Lower leg skin (tissue), 4 donors: ENCODE results near the gene DOLK. TPM values are rescaled to one million over a fixed set of nuclear protein-coding genes. Genes with fewer than 3 reads are reported as not detected.

Experiments
- DNase-seq, 2 donors: peaks; one replicate each; pipeline ENCODE4 v3.0.0-alpha.2; 2019; ENCODE audit warnings: low spot score in 2 of 2
- H3K4me3 ChIP-seq: fragments of 200-600 bp; sonication (generic); 2 replicates; pipeline ENCODE4 v1.5.1; 2017; ENCODE audit warnings: mild to moderate bottlenecking, low read depth; ENCODE audit not compliant: poor library complexity, severe bottlenecking
- POLR2A ChIP-seq, 2 donors: fragments of 450-650 bp; IDR thresholded peaks; one replicate each; pipeline ENCODE4 v1.6.1; 2016 to 2017; ENCODE audit warnings: antibody characterized with exemption in 2 of 2, mild to moderate bottlenecking in 1 of 2, moderate library complexity in 1 of 2
- WGBS, 2 donors: methylation state at CpG; one replicate each; pipeline ENCODE4 v1.1.5; 2018; 5-methylcytosine and 5-hydroxymethylcytosine counted together
- intact Hi-C: fragments of 100-400 bp; cut with DNase I; formaldehyde crosslinking; loops from one replicate; pipeline ENCODE4 v1.15.0; 2023; ENCODE audit warnings: low total_unique reads
- total RNA-seq, 4 donors: library from RNA; depleted of rRNA; stranded (reverse); fragments of >200 nt; gene quantifications; one replicate each; pipeline ENCODE4 v1.1.0, GENCODE V29; 2016
- TF ChIP-seq, protein P1 (sequence below), 3 donors: fragments of 450-650 bp; IDR thresholded peaks; one replicate each; pipeline ENCODE4 v1.5.1; 2016; ENCODE audit warnings: antibody characterized with exemption in 3 of 3, mild to moderate bottlenecking in 3 of 3, moderate library complexity in 2 of 3

DOLK gene
- total RNA-seq, 4 donors from 2014 or later = 9.8 to 16.4 (median 11.9) TPM

DNA sequence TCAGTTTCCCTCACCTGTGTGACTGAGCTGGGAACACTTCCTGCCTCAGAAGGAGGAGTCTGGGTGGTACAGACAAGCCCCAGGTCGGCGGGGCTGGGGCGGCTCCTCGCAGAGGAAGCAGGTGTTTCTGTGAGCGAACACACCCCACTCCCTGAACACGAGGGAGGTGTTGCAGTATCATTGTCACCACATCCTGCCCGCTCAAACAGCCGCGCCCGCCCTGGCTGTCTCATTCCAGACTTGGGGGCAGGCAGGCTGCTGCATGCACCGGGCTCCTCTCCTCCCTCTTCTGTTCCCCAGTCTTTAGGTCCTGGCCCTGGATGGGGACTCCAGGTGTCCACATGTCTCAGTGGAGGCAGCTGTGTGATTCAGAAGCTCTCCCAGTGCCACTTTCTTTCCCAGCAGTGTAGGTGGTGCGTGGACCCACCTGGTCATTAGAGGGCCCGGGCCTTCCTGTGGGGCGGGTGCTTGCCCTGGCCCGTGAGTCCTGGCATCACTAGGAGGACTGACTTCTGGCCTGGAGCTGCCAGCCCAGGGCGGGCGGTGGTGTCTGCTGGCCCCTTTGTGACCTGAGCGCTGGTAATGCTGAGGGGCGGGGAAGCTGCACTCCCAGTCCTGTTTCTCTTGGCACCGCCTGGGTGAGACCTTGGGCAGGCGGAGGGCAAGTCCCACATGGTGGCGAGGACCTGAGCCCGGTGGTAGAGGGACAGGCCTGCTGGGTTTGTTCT, 44.9 kb downstream of the DOLK start:
- DNase-seq = peak; percentile 81 to 94

DNA sequence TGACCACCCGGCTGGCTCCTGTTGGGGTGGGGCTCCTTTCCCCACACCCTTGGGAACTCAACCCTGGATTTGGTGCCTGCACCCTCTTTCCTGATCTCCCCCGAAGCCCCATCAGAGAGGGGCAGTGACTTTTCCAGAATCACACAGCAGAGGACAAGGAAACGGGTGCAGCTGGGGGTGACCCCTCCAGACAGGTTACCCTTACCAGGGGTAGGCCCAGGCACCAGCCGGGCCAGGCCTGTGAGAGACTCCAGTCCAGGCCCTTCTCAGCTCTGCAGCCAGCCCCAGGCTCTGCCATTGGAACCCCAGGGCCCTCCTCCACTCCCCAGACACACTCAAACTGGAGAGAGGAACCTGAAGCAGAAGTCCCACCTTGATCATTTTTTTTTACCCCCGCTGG, 45.6 kb downstream of the DOLK start:
- TF ChIP-seq, protein P1, sequence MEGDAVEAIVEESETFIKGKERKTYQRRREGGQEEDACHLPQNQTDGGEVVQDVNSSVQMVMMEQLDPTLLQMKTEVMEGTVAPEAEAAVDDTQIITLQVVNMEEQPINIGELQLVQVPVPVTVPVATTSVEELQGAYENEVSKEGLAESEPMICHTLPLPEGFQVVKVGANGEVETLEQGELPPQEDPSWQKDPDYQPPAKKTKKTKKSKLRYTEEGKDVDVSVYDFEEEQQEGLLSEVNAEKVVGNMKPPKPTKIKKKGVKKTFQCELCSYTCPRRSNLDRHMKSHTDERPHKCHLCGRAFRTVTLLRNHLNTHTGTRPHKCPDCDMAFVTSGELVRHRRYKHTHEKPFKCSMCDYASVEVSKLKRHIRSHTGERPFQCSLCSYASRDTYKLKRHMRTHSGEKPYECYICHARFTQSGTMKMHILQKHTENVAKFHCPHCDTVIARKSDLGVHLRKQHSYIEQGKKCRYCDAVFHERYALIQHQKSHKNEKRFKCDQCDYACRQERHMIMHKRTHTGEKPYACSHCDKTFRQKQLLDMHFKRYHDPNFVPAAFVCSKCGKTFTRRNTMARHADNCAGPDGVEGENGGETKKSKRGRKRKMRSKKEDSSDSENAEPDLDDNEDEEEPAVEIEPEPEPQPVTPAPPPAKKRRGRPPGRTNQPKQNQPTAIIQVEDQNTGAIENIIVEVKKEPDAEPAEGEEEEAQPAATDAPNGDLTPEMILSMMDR (IDR thresholded peaks at IDR 0.05) = no peak
- TF ChIP-seq POLR2A (IDR thresholded peaks at IDR 0.05) = no peak
- intact Hi-C loops = no loop called here
- no peak overlapping the region for H3K4me3 ChIP-seq
- DNase-seq = no peak
- 55 to 56% methylated on average over 4 of the region's 5 CpGs for WGBS, 2 donors

More for the DNA sequence above, 44.9 kb downstream of the DOLK start:
- intact Hi-C loops = no loop called here
- TF ChIP-seq, protein P1 (IDR thresholded peaks at IDR 0.05) = no peak
- TF ChIP-seq POLR2A (IDR thresholded peaks at IDR 0.05) = no peak
- WGBS, 2 donors = 40 to 59% methylated on average over 20 to 21 of the region's 23 CpGs
- no peak overlapping the region for H3K4me3 ChIP-seq

DNA sequence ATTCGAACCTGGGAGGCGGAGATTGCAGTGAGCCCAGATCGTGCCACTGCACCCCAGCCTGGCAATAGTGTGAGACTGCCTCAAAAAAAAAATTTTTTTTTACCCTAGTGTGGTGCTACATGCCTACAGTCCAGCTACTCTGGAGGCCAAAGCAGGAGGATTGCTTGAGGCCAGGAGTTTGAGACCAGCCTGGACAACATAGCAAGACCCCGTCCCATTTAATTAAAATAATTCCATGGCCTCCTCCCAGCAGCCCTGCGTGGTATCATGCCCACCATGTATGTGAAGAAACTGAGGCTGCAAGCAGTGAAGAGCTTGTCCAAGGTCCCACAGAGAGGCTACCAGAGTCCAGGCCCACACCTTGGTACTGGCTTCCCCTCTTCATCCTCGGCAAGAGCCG, 46.0 kb downstream of the DOLK start:
- WGBS, 2 donors = 75 to 77% methylated on average over 7 of the region's 7 CpGs
- intact Hi-C loops = no loop called here
- TF ChIP-seq, protein P1 (IDR thresholded peaks at IDR 0.05) = no peak
- no peak for TF ChIP-seq POLR2A (IDR thresholded peaks at IDR 0.05)

DNA sequence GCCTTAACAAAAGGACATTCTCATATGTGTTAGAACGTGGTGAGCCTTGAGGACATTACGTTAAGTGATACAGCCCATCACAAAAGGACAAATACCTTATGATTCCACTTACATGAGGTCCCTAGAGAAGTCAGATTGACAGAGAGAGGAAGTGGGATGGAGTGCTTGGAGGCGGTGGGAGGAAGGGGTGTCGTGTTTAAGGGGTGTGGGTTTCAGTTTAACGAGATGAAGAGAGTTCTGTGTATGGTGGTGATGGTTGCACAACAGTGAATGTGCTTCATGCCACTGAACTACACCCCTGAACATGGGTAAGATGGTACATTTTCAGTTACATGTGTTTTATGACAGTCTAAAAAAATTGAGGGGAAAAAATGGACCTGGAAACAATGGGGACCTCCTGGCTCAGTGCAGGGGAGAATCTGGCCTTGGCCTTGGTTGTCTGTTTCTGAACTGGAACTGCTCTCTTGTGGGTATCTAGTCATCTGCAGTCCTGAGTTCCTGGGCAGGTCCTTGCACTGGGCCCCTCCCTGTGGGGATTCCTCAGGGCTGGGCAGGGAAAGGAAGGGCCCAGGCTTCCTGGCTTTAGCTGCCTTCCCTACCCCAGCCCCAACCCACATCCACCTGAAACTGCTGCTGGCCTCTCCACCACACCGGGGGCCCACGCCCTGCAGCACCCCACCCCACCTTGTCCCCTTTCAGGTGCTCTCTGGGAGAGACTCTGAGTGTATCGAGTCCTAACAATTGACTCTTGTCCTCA, 47.7 kb downstream of the DOLK start:
- TF ChIP-seq, protein P1 (IDR thresholded peaks at IDR 0.05) = no peak
- no peak for TF ChIP-seq POLR2A (IDR thresholded peaks at IDR 0.05)
- no peak for DNase-seq
- intact Hi-C loops = no loop called here
- no peak overlapping the region for H3K4me3 ChIP-seq
- WGBS, 2 donors = 30 to 53% methylated on average over 8 of the region's 8 CpGs

More for the DNA sequence above, 46.0 kb downstream of the DOLK start:
- DNase-seq = no peak
- H3K4me3 ChIP-seq = no peak overlapping the region

DNA sequence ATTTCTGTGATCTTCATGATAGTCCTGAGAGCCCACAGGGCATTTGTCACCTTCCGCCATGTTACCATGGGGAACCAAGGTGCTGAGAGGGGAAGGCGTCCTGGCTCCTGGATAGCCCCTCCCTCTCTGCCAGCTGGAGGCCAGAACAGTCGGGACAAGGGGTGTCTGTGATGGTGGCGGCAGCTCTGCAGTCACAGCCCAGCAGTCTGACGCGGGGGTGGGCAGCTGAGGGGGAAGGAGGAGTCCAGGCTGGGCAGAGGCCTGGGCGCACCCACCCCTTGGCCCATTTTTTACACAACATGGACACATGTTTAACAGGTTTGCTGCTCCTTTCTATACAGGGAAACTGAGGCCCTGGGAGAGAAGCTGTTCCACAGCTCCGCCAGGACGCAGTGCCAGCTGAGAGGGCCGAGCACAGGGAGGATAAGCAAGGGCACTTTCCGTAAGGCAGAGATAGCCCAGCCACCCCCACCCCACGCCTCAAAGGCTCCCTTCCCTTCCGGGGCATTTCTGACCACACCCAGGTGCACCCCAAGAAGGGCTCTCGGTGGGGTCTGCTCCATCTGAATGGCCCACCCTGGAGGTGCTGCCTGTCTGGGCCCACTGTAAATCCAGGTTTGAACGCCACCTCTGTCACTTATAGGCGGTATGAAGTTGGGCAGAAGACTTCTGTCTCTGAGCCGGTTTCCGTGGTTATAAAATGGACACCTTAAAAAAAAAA, 48.4 kb downstream of the DOLK start:
- TF ChIP-seq, protein P1 (IDR thresholded peaks at IDR 0.05) = no peak
- TF ChIP-seq POLR2A (IDR thresholded peaks at IDR 0.05) = no peak
- WGBS, 2 donors = 76 to 82% methylated on average over 17 to 18 of the region's 18 CpGs
- intact Hi-C loops = no loop called here
- DNase-seq = no peak
- H3K4me3 ChIP-seq = no peak overlapping the region
